GM10248 (cell line): ENCODE results near the gene LYG2.
"Not testable (repeated sequence)": the region's sequence is repeated elsewhere in the genome, so short reads cannot be mapped to it uniquely, and the experiment has no call there.

Experiments
- CTCF ChIA-PET: fragments of 300-600 bp; sonication (Branson Sonifier 250); formaldehyde crosslinking; extraction: SDS; loops from one replicate; lab custom pipeline; 2021; ENCODE audit warnings: antibody characterized with exemption; lab: Yijun Ruan, JAX
- POLR2A ChIA-PET: fragments of 350-650 bp; sonication (Branson Sonifier 250); formaldehyde crosslinking; extraction: SDS; loops from one replicate; lab custom pipeline; 2020; ENCODE audit warnings: antibody characterized with exemption; lab: Yijun Ruan, JAX
- DNase-seq: peaks from one replicate; pipeline ENCODE4 v3.0.0; 2012; ENCODE audit errors: extremely low spot score
- TF ChIP-seq, protein P1 (sequence below): IDR thresholded peaks from 2 replicates; pipeline ENCODE4 v1.5.1; 2012; ENCODE audit warnings: mild to moderate bottlenecking, low read depth; ENCODE audit errors: extremely low read depth, missing control alignments, control extremely low read depth

The LYG2 gene

DNA sequence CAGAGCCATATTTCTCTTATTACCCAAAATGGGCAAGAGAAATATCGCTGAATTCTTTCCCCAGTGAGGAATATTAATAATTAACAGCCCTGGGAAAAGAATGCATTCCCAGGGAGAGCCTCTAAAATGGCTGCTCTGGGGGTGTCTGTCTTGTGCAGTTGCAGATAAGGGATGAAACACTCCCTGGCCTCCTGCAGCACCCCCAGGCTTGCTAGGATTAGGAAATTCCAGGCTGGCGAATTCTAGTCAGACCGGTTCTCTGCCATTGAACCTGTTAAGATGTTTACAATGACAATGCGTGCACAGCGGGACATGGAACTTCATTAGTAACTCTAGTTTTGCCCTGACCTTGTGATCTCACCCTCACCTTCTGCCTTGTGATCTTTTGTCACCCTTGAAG is 50.0 kb downstream of the LYG2 start:
- CTCF ChIA-PET = no interaction called here
- no peak for DNase-seq
- TF ChIP-seq, protein P1, sequence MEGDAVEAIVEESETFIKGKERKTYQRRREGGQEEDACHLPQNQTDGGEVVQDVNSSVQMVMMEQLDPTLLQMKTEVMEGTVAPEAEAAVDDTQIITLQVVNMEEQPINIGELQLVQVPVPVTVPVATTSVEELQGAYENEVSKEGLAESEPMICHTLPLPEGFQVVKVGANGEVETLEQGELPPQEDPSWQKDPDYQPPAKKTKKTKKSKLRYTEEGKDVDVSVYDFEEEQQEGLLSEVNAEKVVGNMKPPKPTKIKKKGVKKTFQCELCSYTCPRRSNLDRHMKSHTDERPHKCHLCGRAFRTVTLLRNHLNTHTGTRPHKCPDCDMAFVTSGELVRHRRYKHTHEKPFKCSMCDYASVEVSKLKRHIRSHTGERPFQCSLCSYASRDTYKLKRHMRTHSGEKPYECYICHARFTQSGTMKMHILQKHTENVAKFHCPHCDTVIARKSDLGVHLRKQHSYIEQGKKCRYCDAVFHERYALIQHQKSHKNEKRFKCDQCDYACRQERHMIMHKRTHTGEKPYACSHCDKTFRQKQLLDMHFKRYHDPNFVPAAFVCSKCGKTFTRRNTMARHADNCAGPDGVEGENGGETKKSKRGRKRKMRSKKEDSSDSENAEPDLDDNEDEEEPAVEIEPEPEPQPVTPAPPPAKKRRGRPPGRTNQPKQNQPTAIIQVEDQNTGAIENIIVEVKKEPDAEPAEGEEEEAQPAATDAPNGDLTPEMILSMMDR = no peak
- POLR2A ChIA-PET = no interaction called here

DNA sequence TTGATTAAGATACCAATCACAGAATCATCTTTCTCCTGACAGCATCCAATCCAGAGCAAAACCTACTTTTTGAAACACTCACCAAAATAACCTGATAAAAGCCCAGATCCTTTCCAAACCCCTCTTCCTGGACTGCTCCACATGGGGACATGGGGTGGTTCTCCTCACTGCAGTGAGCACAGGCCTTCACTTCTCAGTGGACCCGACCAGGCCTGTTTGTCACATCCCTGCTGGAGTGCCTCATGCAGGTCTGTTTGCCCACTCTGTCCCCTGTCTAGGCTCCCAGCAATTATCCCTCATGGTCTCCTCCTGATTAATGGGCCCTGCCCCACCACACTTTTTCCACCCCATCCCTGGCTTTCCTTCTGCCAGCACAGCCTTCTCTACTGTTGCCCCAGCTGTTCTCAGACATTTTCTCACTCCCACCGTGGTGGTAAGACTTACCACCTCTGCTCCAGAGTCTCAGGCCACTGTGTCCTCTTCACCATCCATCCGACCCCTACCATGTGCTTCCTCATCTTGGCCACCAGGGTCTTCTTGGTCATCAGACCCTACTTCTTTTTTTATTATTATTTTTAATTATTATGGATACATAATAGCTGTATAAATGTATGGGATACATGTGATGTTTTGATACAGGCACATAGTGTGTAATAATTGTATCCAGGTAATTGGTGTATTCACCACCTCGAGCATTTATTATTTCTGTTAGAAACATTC is 53.3 kb downstream of the LYG2 start:
- DNase-seq = no peak
- TF ChIP-seq, protein P1 = no peak
- CTCF ChIA-PET = interaction anchor here (1.0 kb wide), 2 partner anchors 12 to 15 kb away, joined by 3 read pairs; no protein-coding TSS in a partner anchor
- POLR2A ChIA-PET = no interaction called here

DNA sequence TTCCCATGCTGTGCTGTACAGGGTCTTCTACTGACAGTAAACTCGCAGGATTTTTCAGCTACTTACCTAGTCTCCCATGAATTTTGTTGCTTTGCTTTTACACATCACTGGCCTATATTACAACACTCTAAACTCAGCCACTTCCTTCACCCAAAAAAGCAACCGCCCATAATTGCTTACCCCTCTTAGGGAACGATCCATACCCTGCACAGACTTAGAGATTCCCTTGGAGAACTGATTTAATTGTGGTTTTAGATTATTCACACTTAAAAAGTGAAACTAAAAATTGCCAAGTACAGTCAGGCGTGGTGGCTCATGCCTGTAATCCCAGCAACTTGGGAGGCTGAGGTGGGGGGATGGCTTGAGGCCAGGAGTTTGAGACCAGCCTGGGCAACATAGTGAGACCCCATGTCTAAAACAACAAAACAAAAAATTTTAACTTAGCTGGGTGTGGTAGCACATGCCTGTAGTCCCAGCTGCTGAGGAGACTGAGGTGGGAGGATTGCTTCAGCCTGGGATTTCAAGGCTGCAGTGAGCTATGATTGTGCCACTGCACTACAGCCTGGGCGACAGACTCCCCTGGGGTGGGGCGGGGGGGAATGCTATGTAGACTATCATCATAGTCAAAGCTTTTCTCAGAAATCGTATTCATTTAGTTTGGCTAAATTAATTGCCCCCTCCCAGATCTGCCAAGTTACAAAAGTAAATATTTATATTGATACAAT is 55.2 kb downstream of the LYG2 start:
- DNase-seq = no peak
- ChIA-PET CTCF (no interaction called here), POLR2A (no interaction called here)
- TF ChIP-seq, protein P1 = no peak

DNA sequence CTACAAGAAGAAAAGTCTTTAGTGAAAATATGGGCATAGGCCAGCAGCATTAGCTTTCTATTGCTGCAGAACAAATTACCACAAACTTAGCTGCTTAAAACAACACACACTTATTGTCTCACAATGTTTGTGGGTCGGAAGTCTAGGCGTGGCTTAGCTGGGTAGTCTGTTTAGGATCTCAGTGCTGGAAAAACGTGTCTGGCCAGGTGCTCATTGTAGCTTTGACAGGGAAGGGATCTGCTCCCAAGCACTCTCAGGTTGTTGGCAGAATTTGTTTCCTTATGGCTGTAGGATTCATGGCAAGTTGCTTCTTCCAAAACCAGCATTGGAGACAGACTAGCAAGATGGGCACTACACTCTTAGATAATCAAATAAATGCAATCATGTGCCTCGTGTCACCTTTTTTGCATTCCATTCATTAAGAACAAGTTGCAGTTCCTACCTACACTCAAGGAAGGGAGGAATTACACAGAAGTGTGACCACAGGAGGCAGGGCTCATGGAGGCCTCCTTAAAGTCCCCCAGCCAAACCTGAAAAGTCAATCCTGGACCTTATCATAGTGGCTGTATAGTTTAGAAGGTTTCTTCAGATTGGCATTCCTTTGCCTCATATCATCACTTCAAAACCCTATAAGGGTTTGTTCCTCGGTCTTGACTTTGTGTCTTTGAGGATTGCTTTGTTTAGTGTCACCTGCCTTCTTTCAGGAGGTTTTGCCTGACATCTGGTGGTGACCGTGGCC is 57.2 kb downstream of the LYG2 start:
- ChIA-PET CTCF (no interaction called here), POLR2A (no interaction called here)
- TF ChIP-seq, protein P1 = no peak
- no peak for DNase-seq

DNA sequence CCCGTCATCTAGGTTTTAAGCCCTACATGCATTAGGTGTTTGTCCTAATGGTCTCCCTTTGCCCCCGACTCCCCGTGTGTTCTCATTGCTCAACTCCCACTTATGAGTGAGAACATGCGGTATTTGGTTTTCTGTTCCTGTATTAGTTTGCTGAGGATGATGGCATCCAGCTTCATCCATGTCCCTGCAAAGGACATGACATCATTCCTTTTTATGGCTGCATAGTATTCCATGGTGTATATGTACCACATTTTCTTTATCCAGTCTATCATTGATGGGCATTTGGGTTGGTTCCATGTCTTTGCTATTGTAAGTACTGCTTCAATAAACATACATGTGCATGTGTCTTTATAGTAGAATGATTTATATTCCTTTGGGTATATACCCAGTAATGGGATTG is 63.1 kb downstream of the LYG2 start:
- CTCF ChIA-PET, POLR2A ChIA-PET, DNase-seq: not testable (repeated sequence)
